Left renal pelvis (tissue), 4 donors: Measurements from ENCODE around the gene CNOT6L. TPM values are rescaled to one million over a fixed set of nuclear protein-coding genes. Genes with fewer than 3 reads are reported as not detected.

Source experiments
- DNase-seq, 4 donors: peaks; one replicate each; pipeline ENCODE4 v3.0.0-alpha.2; 2013; ENCODE audit warnings: low read depth in 4 of 4, low spot score in 3 of 4
- polyA plus RNA-seq, 4 donors: library from polyadenylated mRNA; unstranded; fragments of 120-200 nt; gene quantifications; one replicate each; pipeline ENCODE4 v1.2.1, GENCODE V29; 2013; ENCODE audit not compliant: insufficient read length in 4 of 4

CNOT6L gene
- polyA plus RNA-seq, 4 donors, result 20.6 to 40.9 (median 35.1) TPM

GRCh38 chr4:77820649-77821561, 1.7 kb upstream of the CNOT6L start:
- DNase-seq, result no peak

DNA sequence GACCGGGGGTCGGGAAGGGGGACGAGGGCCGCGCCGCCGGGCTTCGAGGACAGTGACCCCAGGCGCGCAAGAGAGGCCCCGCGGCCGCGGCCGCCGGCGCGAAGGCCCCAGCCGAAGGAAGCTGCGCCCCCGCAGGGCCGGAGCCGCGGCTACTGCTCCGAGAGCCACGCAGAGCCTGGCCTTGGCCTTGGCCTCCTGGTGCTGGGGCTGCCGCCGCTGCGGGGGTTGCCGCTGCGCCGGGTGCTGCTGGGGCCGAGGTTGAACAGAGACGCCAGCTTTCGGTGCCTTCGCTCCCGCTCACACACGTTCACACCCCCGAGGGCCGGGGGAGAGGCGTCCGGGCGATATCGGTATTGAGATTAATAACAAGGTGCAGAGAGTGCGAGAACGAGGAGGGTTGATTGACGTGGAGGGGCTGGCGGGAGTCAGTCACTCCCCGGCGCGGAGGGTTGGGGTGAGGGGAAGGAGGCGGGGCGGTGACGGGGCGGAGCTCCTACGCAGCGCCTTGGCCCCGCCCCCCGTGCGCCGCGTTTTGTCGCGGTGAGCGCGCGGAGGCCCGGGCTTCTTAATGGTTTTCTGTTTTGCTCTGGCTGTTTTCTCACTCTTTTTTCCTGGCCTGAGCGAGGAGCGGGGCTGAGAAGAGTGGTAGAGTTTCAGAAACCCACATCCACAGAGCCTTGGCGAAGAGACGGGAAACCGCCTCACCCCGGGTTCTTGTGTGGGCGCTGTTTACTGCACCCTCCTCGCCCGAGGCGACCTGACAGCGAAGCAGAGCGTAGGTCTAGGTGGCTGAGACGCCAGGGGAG, 878 bp upstream of the CNOT6L start:
- peak; percentile 81 to 87 (median 83) for DNase-seq

DNA sequence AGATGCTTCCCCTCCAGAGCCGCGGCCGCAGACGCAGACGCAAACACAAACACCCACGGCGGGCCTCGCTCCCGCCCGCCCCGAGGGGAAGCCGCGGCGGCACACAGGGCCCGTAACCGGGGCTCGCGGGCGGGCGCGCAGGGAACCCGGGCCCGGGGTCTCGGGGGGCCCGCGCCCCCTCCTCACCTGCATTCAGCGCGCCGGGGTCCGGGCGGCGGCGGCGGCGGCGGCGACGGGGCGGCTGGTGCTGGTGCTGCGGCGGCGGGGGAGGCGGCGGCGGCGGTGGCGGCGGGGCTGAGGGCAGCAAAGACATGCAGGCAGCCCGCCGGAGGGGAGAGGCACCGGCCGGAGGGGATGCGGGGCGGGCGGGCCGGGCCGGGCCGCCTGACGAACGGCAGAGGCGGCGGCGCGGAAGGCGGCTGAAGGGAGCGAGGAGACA, 255 bp upstream of the CNOT6L start:
- DNase-seq, result no peak

DNA sequence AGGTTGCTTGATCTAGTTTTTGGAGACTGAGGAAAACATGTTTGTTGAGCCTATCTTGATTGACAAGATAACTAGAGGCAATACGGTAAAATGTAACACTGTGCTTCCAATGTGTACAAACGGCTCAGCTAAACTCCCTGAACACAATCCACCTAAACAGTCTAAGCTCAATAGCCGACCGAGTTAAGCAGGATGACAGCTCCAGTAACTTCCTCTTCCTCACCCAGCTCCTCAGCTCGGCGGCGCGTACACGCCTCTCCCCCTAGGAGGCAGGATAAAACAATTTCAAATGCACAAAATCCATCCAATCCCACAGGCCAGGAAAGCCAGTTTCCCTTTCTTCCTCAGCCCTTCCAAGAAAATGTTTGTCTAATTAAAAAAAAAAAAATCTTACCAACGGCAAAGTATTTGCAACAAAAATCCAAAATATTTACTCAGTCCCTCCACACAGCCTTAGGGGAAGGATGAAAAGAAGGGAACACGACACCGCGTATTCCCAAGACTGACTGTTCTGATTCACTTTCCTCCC, 1.0 kb downstream of the CNOT6L start:
- peak; percentile 60 to 71 (median 68) for DNase-seq

- peak in 2 of 4 donors; percentile 16 to 20 for DNase-seq
Measured at GRCh38 chr4:77817304-77818072, 1.7 kb downstream of the CNOT6L start.

DNA sequence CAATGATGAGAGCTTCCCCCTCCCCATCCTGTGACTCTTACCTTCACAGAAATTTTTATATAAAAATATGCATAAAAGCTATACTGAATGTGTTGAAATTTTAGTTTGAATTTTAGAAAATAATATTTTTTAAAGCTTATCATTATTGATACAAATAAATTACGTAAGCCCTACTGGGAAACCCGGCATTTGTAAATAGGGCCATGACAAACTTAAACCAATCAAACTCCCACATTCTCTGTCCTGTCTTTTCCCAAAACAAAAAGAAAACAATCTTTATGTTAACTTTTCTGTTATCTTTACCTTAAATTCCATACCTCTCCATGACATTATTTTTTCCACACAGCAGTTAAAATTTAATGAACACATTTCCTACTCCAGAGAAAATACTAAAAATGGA, 2.6 kb downstream of the CNOT6L start:
- DNase-seq, result no peak

DNA sequence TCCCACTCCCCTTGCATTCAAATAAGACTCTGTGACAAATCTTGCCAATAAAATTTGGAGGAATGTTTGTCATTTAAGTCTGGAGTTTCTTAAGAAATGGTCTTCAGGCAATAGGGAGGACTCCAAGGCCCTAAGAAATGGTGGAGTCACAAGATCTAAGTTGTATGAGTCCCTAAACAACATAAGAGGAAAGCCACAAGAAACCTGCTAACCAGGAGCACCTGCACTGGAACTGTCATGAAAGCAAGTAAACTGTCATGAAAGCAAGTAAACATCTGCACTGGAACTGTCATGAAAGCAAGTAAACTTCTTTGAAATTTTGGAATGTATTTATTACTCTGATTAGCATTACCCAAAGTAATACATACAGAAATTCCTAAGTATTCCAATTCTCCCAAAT, 3.5 kb downstream of the CNOT6L start:
- DNase-seq, result no peak

DNA sequence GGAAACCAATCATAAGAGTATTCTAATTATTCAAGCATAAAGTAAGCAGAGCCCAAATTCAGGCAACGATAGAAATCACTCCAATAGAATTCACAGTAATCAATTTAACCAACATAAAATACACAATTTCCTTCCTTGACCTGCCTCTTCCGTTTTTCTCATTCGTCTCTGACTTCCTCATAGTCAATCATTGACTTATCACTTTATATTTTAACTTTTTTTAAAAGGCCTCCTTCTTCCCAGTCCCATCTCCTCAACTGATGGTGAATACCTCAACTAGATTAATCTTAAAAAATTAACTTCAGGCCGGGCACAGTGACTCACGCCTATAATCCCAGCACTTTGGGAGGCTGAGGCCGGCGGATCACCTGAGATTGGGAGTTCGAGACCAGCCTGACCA, 13.3 kb downstream of the CNOT6L start:
- no peak for DNase-seq

DNA sequence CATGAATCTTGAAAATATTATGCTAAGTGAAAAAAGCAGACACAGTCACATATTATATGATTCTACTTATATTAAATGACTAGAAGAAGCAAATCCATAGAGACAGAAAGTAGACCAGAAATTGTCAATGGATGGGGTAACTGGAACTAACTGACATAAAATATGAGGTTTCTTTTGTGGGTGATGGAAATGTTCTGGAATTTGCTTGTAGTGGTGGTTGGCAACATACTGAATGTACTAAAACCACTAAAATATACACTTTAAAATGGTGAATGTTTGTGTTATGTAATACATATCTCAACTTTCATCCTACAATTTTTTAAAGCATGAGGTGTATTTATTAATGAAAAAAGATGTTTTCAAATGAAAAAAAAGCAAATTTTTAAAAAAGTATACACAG, 14.7 kb downstream of the CNOT6L start:
- no peak for DNase-seq

DNA sequence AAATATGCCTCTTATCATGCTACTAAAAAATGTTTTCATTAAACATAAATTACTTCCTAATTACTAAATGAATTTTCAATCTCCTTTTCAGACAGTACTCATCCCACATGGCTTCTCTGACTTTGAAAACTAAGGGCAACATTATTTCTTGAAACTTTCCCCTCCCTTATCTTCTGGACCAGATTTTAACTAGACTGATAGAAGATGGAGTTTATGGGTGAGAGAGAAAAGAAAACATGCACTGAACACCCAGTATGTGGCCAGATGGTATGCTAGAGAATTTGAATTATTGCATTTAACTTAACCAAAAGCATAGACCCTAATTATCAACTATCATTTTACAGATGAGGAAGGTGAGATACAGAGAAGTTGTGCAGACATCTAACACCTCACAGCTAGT, 16.8 kb downstream of the CNOT6L start:
- DNase-seq, result no peak

GRCh38 chr4:77801260-77801608, 17.9 kb downstream of the CNOT6L start:
- no peak for DNase-seq

GRCh38 chr4:77800483-77801259, 18.5 kb downstream of the CNOT6L start:
- no peak for DNase-seq

GRCh38 chr4:77800077-77800476, 19.1 kb downstream of the CNOT6L start:
- DNase-seq, result no peak

DNA sequence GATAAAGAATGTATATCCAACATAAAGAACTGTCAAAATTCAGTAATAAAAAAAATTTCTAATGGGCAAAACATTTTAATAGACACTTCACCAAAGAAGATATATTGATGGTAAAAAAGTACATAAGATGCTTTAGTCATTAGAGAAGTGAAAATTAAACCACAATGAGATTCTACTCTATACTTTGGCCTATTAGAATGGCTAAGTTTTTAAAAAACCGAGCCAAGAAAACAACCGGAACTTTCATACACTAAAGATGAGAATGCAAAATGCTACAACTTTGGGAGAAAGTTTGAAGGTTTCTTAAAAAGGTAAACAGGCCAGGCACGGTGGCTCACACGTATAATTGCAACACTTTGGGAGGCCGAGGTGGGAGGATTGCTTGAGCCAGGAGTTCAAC, 20.8 kb downstream of the CNOT6L start:
- no peak for DNase-seq

DNA sequence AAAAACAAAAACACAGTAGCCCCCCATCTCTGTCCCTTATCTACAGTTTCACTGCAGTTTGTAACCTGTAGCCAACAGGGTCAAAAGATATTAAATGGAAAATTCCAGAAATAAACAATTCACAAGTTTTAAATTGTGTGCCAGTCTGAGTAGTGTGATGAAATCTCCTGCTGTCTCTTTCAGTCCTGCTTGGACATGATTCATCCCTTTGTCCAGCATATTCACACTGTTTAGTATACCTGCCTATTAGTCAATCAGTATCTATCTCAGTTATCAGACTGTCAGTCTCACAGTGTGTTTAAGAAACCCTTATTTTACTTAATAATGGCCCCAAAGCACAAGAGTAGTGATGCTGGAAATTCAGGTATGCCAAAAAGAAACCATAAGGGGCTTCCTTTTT, 21.9 kb downstream of the CNOT6L start:
- DNase-seq, result no peak

DNA sequence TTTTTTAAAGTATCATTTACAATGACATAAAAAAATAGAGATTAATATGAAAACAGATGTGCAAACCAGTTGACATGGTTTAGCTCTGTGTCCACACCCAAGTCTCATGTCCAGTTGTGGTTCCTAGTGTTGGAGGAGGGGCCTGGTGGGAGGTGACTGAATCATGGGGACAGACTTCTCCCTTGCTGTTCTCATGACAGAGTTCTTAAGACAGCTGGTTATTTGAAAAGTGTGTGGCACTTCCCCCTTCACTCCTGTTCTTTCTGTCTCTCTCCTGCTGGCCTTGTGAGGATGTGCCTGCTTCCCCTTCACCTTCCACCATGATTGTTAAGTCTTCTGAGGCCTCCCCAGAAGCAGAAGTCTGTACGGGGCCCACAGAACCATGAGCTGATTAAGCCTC, 23.8 kb downstream of the CNOT6L start:
- DNase-seq, result no peak

DNA sequence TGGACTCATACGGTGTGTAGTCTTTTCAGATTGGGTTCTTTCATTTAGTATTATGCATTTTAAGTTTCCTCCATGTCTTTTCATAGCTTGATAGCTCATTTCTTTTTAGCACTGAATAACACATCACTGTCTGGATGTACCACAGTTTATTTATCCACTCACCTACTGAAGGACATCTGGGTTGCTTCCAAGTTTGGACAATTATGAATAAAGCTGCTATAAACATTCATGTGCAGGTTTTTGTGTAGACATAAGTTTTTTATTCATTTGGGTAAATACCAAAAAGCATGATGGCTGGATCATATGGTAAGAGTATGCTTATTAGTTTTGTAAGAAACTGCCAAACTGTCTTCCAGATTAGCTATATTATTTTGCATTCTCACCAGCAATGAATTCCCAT, 29.0 kb downstream of the CNOT6L start:
- DNase-seq, result no peak

- DNase-seq, result no peak
Measured at GRCh38 chr4:77788990-77789389, 30.2 kb downstream of the CNOT6L start.

GRCh38 chr4:77787969-77788368, 31.2 kb downstream of the CNOT6L start:
- DNase-seq, result no peak

DNA sequence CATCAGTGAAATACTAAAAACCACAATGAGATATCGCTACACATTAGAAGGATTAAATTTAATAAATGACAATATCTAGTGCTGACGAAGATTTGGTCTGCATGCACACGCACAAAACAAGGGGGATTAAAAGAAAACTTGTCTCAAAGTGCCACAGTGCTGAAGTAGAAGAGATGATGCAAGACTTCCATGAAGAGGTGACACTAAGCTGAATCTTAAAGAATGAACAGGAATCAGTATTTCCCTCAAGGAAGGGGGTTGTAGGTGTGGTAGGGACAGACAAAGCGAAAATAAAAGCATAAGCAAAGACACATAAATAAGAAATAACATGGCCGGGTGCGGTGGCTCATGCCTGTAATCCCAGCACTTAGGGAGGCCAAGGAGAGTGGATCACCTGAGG, 33.5 kb downstream of the CNOT6L start:
- no peak for DNase-seq
